Ascending aorta (tissue), 2 donors: ENCODE measurements around the gene TSGA10IP. TPM values are rescaled to one million over a fixed set of nuclear protein-coding genes. Genes with fewer than 3 reads are reported as not detected.

Source experiments
- DNase-seq, 2 donors: peaks; one replicate each; pipeline ENCODE4 v3.0.0-alpha.2; 2019; ENCODE audit warnings: low spot score in 2 of 2
- H3K27ac ChIP-seq, 2 donors: fragments of 200-600 bp; sonication (generic); one replicate each; pipeline ENCODE4 v1.5.1; 2016 to 2017; ENCODE audit warnings: mild to moderate bottlenecking in 1 of 2
- H3K27me3 ChIP-seq: fragments of 200-600 bp; sonication (generic); one replicate; pipeline ENCODE4 v1.5.1; 2017
- H3K36me3 ChIP-seq, 2 donors: fragments of 200-600 bp; sonication (generic); one replicate each; pipeline ENCODE4 v1.5.1; 2016
- H3K4me1 ChIP-seq, 2 donors: fragments of 200-600 bp; sonication (generic); one replicate each; pipeline ENCODE4 v1.5.1; 2016 to 2017; ENCODE audit warnings: mild to moderate bottlenecking in 1 of 2
- H3K4me3 ChIP-seq, 2 donors: fragments of 200-600 bp; sonication (generic); one replicate each; pipeline ENCODE4 v1.5.1; 2016 to 2017; ENCODE audit warnings: mild to moderate bottlenecking in 1 of 2
- H3K9me3 ChIP-seq, 2 donors: fragments of 200-600 bp; sonication (generic); one replicate each; pipeline ENCODE4 v1.5.1; 2016
- CTCF ChIP-seq, 3 experiments: fragments of 200-600 bp in 2 of 3; fragments of 450-650 bp in 1 of 3; sonication (generic) in 2 of 3; IDR thresholded peaks; one replicate each; pipeline ENCODE4 v1.5.1; 2016 to 2019; ENCODE audit warnings: antibody characterized with exemption in 3 of 3, mild to moderate bottlenecking in 1 of 3, moderate library complexity in 1 of 3
- intact Hi-C: fragments of 100-400 bp; cut with DNase I; formaldehyde crosslinking; loops from one replicate; pipeline ENCODE4 v1.15.1; 2023
- total RNA-seq: library from RNA; depleted of rRNA; stranded (reverse); fragments of >200 nt; gene quantifications from one replicate; pipeline ENCODE4 v1.1.0, GENCODE V29; 2016

The TSGA10IP gene
- total RNA-seq, 1 donor from 2014 or later: not detected

DNA sequence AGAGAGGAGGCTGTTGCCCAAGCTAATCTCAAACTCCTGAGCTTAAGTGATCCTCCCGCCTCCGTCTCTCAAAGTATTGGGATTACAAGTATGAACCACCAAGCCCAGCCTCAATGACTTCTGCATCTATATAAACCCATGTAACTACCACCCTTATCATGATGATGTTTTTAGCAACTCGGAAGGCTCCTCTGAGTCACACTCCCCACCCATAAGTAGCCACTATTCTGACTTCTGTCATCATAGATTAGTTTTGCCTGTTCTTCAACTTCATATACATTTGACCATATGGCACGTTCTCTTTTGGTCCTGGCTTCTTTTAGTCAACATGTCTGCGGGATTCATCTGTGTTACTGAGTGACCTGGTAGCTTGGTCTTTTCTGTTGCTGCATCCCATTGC lies 38.7 kb upstream of the TSGA10IP start:
- H3K27ac ChIP-seq: no peak overlapping the region
- DNase-seq: no peak
- H3K4me3 ChIP-seq: no peak overlapping the region
- peaks cover 0 to 6% of the 10 kb centered on the region in 2 donors for H3K4me1 ChIP-seq
- intact Hi-C loops: no loop called here
- H3K9me3 ChIP-seq: no peaks in the 10 kb centered on the region
- no peak for TF ChIP-seq CTCF (IDR thresholded peaks at IDR 0.05)
- H3K27me3 ChIP-seq: no peaks in the 10 kb centered on the region
- H3K36me3 ChIP-seq: no peaks in the 10 kb centered on the region

GRCh38 chr11:65907878-65908277 lies 37.4 kb upstream of the TSGA10IP start:
- no peaks in the 10 kb centered on the region for H3K9me3 ChIP-seq
- H3K4me3 ChIP-seq: no peak overlapping the region
- peaks cover 4 to 18% of the 10 kb centered on the region in 2 donors for H3K4me1 ChIP-seq
- H3K36me3 ChIP-seq: no peaks in the 10 kb centered on the region
- no peaks in the 10 kb centered on the region for H3K27me3 ChIP-seq
- TF ChIP-seq CTCF (IDR thresholded peaks at IDR 0.05): no peak
- DNase-seq: no peak
- intact Hi-C loops: no loop called here
- no peak overlapping the region for H3K27ac ChIP-seq

DNA sequence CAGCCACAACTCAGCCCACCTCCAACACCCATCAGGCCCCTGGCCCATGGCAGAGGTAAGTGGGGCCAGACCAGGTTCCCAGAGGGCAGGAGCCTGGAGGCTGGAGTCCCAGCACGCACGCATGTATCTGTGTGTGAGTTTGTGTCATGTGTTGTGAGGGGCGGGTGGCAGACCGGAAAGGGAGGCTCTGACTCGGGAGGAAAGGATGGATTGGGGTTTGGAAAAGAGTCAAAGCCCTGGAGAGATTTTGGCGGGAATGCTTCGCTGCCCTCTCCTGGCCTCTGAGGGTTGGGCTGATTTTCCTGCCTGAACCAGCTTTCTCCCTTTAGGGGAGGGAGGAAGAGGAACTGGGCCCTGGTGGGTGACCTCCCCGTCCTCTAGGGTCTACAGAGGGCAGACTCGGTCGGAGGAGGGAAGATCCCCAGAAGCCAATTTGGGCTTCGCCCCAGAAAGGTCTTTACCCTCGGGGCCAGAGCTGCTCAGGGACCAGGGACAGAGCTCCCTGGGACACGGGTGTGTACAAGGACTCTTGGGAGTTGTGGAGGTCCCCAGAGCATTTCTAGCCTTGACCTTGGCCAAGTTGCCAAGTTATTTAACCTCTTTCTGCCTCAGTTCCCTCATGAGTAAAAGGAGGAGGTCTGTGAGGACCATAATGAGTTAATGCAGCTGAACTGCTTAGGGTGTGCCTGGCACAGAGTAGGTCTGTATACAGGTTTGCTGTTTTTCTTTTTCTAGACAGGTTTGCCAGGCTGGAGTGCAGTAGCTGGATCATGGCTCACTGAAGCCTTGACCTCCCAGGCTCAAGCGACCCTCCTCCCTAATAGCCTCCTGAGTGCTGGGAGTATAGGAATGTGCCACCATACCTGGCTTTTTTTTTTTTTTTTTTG lies 33.4 kb upstream of the TSGA10IP start:
- Histone ChIP-seq H3K27ac (peak overlapping the region; percentile 35 to 72), H3K4me3 (no peak overlapping the region)
- DNase-seq: peak in 1 of 2 donors; percentile 90

DNA sequence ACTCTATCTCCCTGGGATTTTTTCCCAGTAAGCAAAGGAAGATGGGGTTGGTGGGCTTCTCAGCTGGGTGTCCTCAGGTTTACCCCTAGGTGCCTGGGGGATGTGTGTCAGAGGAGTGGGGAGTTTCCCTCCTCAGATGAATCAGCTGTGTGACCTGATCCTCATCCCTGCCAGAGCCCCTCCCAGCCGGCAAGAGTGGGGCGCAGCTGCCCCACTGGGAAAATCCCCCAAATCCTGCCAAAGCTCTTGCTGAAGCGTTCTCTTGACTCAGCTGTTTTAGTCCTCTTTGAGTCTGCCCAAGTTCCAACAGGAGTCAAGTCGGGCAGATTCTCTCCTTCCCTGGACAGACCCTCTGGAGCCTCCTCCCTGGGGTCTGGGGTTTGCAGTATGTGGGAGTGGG lies 32.4 kb upstream of the TSGA10IP start:
- Histone ChIP-seq H3K9me3 (no peaks in the 10 kb centered on the region), H3K27ac (peak overlapping the region; percentile 5 to 64), H3K27me3 (no peaks in the 10 kb centered on the region), H3K36me3 (no peaks in the 10 kb centered on the region), H3K4me3 (no peak overlapping the region), H3K4me1 (peaks cover 29 to 52% of the 10 kb centered on the region in 2 donors)
- intact Hi-C loops: no loop called here
- no peak for TF ChIP-seq CTCF (IDR thresholded peaks at IDR 0.05)
- no peak for DNase-seq

More for the DNA sequence above, 33.4 kb upstream of the TSGA10IP start:
- peak; percentile 43 to 53 (median 47) for TF ChIP-seq CTCF (IDR thresholded peaks at IDR 0.05)
- H3K27me3 ChIP-seq: no peaks in the 10 kb centered on the region
- H3K9me3 ChIP-seq: no peaks in the 10 kb centered on the region
- no peaks in the 10 kb centered on the region for H3K36me3 ChIP-seq
- intact Hi-C loops: loop anchor here (1.0 kb wide), 1 partner anchor 12 kb away; the partner anchor contains the start of gene FOSL1
- H3K4me1 ChIP-seq: peaks cover 21 to 42% of the 10 kb centered on the region in 2 donors

GRCh38 chr11:65915101-65915820 lies 30.0 kb upstream of the TSGA10IP start:
- Histone ChIP-seq H3K9me3 (no peaks in the 10 kb centered on the region), H3K27ac (peak overlapping the region; percentile 96 to 98), H3K27me3 (no peaks in the 10 kb centered on the region), H3K4me3 (peak overlapping the region in 1 of 2 donors; percentile 20), H3K4me1 (peaks cover 38 to 56% of the 10 kb centered on the region in 2 donors), H3K36me3 (no peaks in the 10 kb centered on the region)
- DNase-seq: no peak
- intact Hi-C loops: loop anchor here (1.0 to 5.0 kb wide), 2 partner anchors 14 to 253 kb away; partner anchors contain the start of gene RELA
- no peak for TF ChIP-seq CTCF (IDR thresholded peaks at IDR 0.05)
